ENCODE results near the gene GAB3.

GAB3 gene

GRCh38 chrX:154785716-154786115, 34.8 kb upstream of the GAB3 start:
- Histone ChIP-seq H3K27ac (no peak overlapping the region), H3K4me3 (no peak overlapping the region), H3K36me3 (ENCODE audit: insufficient read depth, low read length) (no peaks in the 10 kb centered on the region), H3K9me3 (ENCODE audit: low read depth, low read length) (no peaks in the 10 kb centered on the region), H3K9ac (ENCODE audit: insufficient read length) (no peak overlapping the region)
- TF ChIP-seq FOXP2 (optimal IDR thresholded peaks at IDR 0.05; ENCODE audit: control extremely low read depth, extremely low read length, insufficient read depth) = no peak
- TF ChIP-seq POLR2AphosphoS5 (IDR thresholded peaks at IDR 0.05; ENCODE audit: borderline replicate concordance, low read depth, low read length) = no peak
- no peak for TF ChIP-seq EZH2 (IDR thresholded peaks at IDR 0.05)
- no peak for DNase-seq (ENCODE audit: low read depth, low spot score)

GRCh38 chrX:154784149-154784995, 33.5 kb upstream of the GAB3 start:
- no peak overlapping the region for H3K9ac ChIP-seq (ENCODE audit: insufficient read length)
- no peaks in the 10 kb centered on the region for H3K36me3 ChIP-seq (ENCODE audit: insufficient read depth, low read length)

GRCh38 chrX:154780968-154781367, 30.1 kb upstream of the GAB3 start:
- TF ChIP-seq POLR2AphosphoS5 (IDR thresholded peaks at IDR 0.05; ENCODE audit: borderline replicate concordance, low read depth, low read length) (no peak), FOXP2 (optimal IDR thresholded peaks at IDR 0.05; ENCODE audit: control extremely low read depth, extremely low read length, insufficient read depth) (no peak), EZH2 (IDR thresholded peaks at IDR 0.05) (no peak)
- Histone ChIP-seq H3K36me3 (ENCODE audit: insufficient read depth, low read length) (peaks cover 22% of the 10 kb centered on the region), H3K9me3 (ENCODE audit: low read depth, low read length) (no peaks in the 10 kb centered on the region), H3K4me3 (no peak overlapping the region), H3K27ac (no peak overlapping the region), H3K9ac (ENCODE audit: insufficient read length) (no peak overlapping the region)
- DNase-seq (ENCODE audit: low read depth, low spot score) = no peak

More at GRCh38 chrX:154784149-154784995, 33.5 kb upstream of the GAB3 start:
- Histone ChIP-seq H3K27ac (no peak overlapping the region), H3K9me3 (ENCODE audit: low read depth, low read length) (no peaks in the 10 kb centered on the region), H3K4me3 (no peak overlapping the region)
- TF ChIP-seq FOXP2 (optimal IDR thresholded peaks at IDR 0.05; ENCODE audit: control extremely low read depth, extremely low read length, insufficient read depth) (no peak), POLR2AphosphoS5 (IDR thresholded peaks at IDR 0.05; ENCODE audit: borderline replicate concordance, low read depth, low read length) (no peak), EZH2 (IDR thresholded peaks at IDR 0.05) (no peak)
- no peak for DNase-seq (ENCODE audit: low read depth, low spot score)

GRCh38 chrX:154779261-154779660, 28.4 kb upstream of the GAB3 start:
- H3K4me3 ChIP-seq = no peak overlapping the region
- H3K27ac ChIP-seq = no peak overlapping the region
- H3K36me3 ChIP-seq (ENCODE audit: insufficient read depth, low read length) = peaks cover 39% of the 10 kb centered on the region
- no peak for TF ChIP-seq FOXP2 (optimal IDR thresholded peaks at IDR 0.05; ENCODE audit: control extremely low read depth, extremely low read length, insufficient read depth)
- DNase-seq (ENCODE audit: low read depth, low spot score) = no peak
- H3K9me3 ChIP-seq (ENCODE audit: low read depth, low read length) = no peaks in the 10 kb centered on the region
- no peak overlapping the region for H3K9ac ChIP-seq (ENCODE audit: insufficient read length)

GRCh38 chrX:154776753-154777152, 25.9 kb upstream of the GAB3 start:
- H3K27ac ChIP-seq = no peak overlapping the region
- H3K4me3 ChIP-seq = no peak overlapping the region
- TF ChIP-seq FOXP2 (optimal IDR thresholded peaks at IDR 0.05; ENCODE audit: control extremely low read depth, extremely low read length, insufficient read depth) (no peak), POLR2AphosphoS5 (IDR thresholded peaks at IDR 0.05; ENCODE audit: borderline replicate concordance, low read depth, low read length) (no peak), EZH2 (IDR thresholded peaks at IDR 0.05) (no peak)
- no peaks in the 10 kb centered on the region for H3K9me3 ChIP-seq (ENCODE audit: low read depth, low read length)
- H3K36me3 ChIP-seq (ENCODE audit: insufficient read depth, low read length) = peaks cover 57% of the 10 kb centered on the region
- no peak overlapping the region for H3K9ac ChIP-seq (ENCODE audit: insufficient read length)
- DNase-seq (ENCODE audit: low read depth, low spot score) = no peak

- Histone ChIP-seq H3K36me3 (ENCODE audit: insufficient read depth, low read length) (peaks cover 68% of the 10 kb centered on the region), H3K9ac (ENCODE audit: insufficient read length) (no peak overlapping the region), H3K4me3 (no peak overlapping the region), H3K27ac (no peak overlapping the region), H3K9me3 (ENCODE audit: low read depth, low read length) (no peaks in the 10 kb centered on the region)
- DNase-seq (ENCODE audit: low read depth, low spot score) = no peak
- TF ChIP-seq POLR2AphosphoS5 (IDR thresholded peaks at IDR 0.05; ENCODE audit: borderline replicate concordance, low read depth, low read length) = no peak
- TF ChIP-seq EZH2 (IDR thresholded peaks at IDR 0.05) = no peak
- no peak for TF ChIP-seq FOXP2 (optimal IDR thresholded peaks at IDR 0.05; ENCODE audit: control extremely low read depth, extremely low read length, insufficient read depth)
Observed at GRCh38 chrX:154775419-154776349, 24.8 kb upstream of the GAB3 start.

GRCh38 chrX:154774622-154775021, 23.7 kb upstream of the GAB3 start:
- H3K9me3 ChIP-seq (ENCODE audit: low read depth, low read length) = no peaks in the 10 kb centered on the region
- H3K4me3 ChIP-seq = no peak overlapping the region
- TF ChIP-seq EZH2 (IDR thresholded peaks at IDR 0.05) = no peak
- no peak for TF ChIP-seq FOXP2 (optimal IDR thresholded peaks at IDR 0.05; ENCODE audit: control extremely low read depth, extremely low read length, insufficient read depth)
- no peak for TF ChIP-seq POLR2AphosphoS5 (IDR thresholded peaks at IDR 0.05; ENCODE audit: borderline replicate concordance, low read depth, low read length)
- H3K27ac ChIP-seq = no peak overlapping the region
- DNase-seq (ENCODE audit: low read depth, low spot score) = no peak
- no peak overlapping the region for H3K9ac ChIP-seq (ENCODE audit: insufficient read length)
- peaks cover 77% of the 10 kb centered on the region for H3K36me3 ChIP-seq (ENCODE audit: insufficient read depth, low read length)
